MM.1S (cell line): ENCODE results near the gene COX18.

Experiments
- DNase-seq: peaks from one replicate; pipeline ENCODE4 v3.0.0-alpha.2; 2015
- H2AFZ ChIP-seq: fragments of 300-600 bp; sonication (generic); 2 replicates; pipeline ENCODE4 v1.6.0; 2016; ENCODE audit warnings: antibody characterized with exemption, low read length
- H3F3A ChIP-seq: fragments of 300-600 bp; sonication (generic); 2 replicates; pipeline ENCODE4 v1.6.1; 2016; ENCODE audit warnings: mild to moderate bottlenecking, antibody characterized with exemption, low read length, moderate library complexity, mixed read lengths; ENCODE audit not compliant: insufficient read depth
- H3K27ac ChIP-seq: fragments of 300-600 bp; sonication (generic); 2 replicates; pipeline ENCODE4 v1.5.1; 2016; ENCODE audit warnings: mild to moderate bottlenecking, low read length
- H3K27me3 ChIP-seq: fragments of 300-600 bp; sonication (generic); replicated peaks from 2 replicates; pipeline ENCODE4 v1.6.0; 2016; ENCODE audit warnings: low read length; ENCODE audit not compliant: insufficient read depth
- H3K36me3 ChIP-seq: fragments of 300-600 bp; sonication (generic); replicated peaks from 2 replicates; pipeline ENCODE4 v1.6.1; 2016; ENCODE audit warnings: mild to moderate bottlenecking, low read length, mixed read lengths; ENCODE audit not compliant: insufficient read depth
- H3K4me1 ChIP-seq: fragments of 300-600 bp; sonication (generic); 2 replicates; pipeline ENCODE4 v1.6.1; 2016; ENCODE audit warnings: low read length, mixed read lengths
- H3K4me2 ChIP-seq: fragments of 300-600 bp; sonication (generic); 2 replicates; pipeline ENCODE4 v1.6.0; 2016; ENCODE audit warnings: low read depth, low read length
- H3K4me3 ChIP-seq: fragments of 300-600 bp; sonication (generic); 2 replicates; pipeline ENCODE4 v1.5.1; 2016; ENCODE audit warnings: low read length, mixed read lengths
- H3K79me2 ChIP-seq: fragments of 300-600 bp; sonication (generic); 2 replicates; pipeline ENCODE4 v1.6.1; 2016; ENCODE audit warnings: mixed run types, low read length, mixed read lengths
- H3K9ac ChIP-seq: fragments of 300-600 bp; sonication (generic); 2 replicates; pipeline ENCODE4 v1.6.1; 2016; ENCODE audit warnings: low read length, mixed read lengths
- H3K9me2 ChIP-seq: fragments of 300-600 bp; sonication (generic); replicated peaks from 2 replicates; pipeline ENCODE4 v1.6.1; 2016; ENCODE audit warnings: mild to moderate bottlenecking, low read length, mixed read lengths; ENCODE audit not compliant: insufficient read depth
- H3K9me3 ChIP-seq: fragments of 300-600 bp; sonication (generic); replicated peaks from 2 replicates; pipeline ENCODE4 v1.6.1; 2016; ENCODE audit warnings: mild to moderate bottlenecking, low read length, mixed read lengths; ENCODE audit not compliant: insufficient read depth
- H4K20me1 ChIP-seq: fragments of 300-600 bp; sonication (generic); 2 replicates; pipeline ENCODE4 v1.6.1; 2016; ENCODE audit warnings: mild to moderate bottlenecking, low read length, moderate library complexity, mixed read lengths; ENCODE audit not compliant: insufficient read depth
- EZH2 ChIP-seq: fragments of 300-600 bp; sonication (generic); optimal IDR thresholded peaks from 2 replicates; pipeline ENCODE3; 2017; ENCODE audit warnings: low read depth, mild to moderate bottlenecking, antibody characterized with exemption, low read length, mixed read lengths
- EZH2phosphoT487 ChIP-seq: fragments of 300-600 bp; sonication (generic); IDR thresholded peaks from 2 replicates; pipeline ENCODE4 v1.6.1; 2018; ENCODE audit warnings: antibody characterized with exemption, low read length
- TF ChIP-seq, protein P1 (sequence below): fragments of 300-600 bp; sonication (generic); IDR thresholded peaks from 2 replicates; pipeline ENCODE4 v1.5.1; 2016; ENCODE audit warnings: antibody characterized with exemption, low read length, mixed read lengths

Gene COX18

GRCh38 chr4:73013310-73013709 lies 56.2 kb downstream of the COX18 start:
- DNase-seq, result no peak
- Histone ChIP-seq H3K4me2 (no peak overlapping the region), H3F3A (no peaks in the 10 kb centered on the region), H3K9me2 (no peaks in the 10 kb centered on the region), H3K27ac (no peak overlapping the region), H3K9me3 (no peaks in the 10 kb centered on the region), H3K9ac (no peak overlapping the region), H3K36me3 (no peaks in the 10 kb centered on the region), H3K27me3 (no peaks in the 10 kb centered on the region), H2AFZ (no peak overlapping the region), H3K4me3 (no peak overlapping the region), H4K20me1 (no peaks in the 10 kb centered on the region), H3K4me1 (no peaks in the 10 kb centered on the region), H3K79me2 (no peaks in the 10 kb centered on the region)
- no peak for TF ChIP-seq EZH2phosphoT487
- no peak for TF ChIP-seq EZH2
- TF ChIP-seq, protein P1, sequence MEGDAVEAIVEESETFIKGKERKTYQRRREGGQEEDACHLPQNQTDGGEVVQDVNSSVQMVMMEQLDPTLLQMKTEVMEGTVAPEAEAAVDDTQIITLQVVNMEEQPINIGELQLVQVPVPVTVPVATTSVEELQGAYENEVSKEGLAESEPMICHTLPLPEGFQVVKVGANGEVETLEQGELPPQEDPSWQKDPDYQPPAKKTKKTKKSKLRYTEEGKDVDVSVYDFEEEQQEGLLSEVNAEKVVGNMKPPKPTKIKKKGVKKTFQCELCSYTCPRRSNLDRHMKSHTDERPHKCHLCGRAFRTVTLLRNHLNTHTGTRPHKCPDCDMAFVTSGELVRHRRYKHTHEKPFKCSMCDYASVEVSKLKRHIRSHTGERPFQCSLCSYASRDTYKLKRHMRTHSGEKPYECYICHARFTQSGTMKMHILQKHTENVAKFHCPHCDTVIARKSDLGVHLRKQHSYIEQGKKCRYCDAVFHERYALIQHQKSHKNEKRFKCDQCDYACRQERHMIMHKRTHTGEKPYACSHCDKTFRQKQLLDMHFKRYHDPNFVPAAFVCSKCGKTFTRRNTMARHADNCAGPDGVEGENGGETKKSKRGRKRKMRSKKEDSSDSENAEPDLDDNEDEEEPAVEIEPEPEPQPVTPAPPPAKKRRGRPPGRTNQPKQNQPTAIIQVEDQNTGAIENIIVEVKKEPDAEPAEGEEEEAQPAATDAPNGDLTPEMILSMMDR, result no peak

GRCh38 chr4:73012673-73013072 lies 56.8 kb downstream of the COX18 start:
- no peak overlapping the region for H3K27ac ChIP-seq
- TF ChIP-seq EZH2phosphoT487, result no peak
- TF ChIP-seq EZH2, result no peak
- TF ChIP-seq, protein P1, result no peak
- no peak overlapping the region for H3K9ac ChIP-seq
- H2AFZ ChIP-seq, result no peak overlapping the region
- no peaks in the 10 kb centered on the region for H3K27me3 ChIP-seq
- no peaks in the 10 kb centered on the region for H3K4me1 ChIP-seq
- no peak overlapping the region for H3K4me3 ChIP-seq
- H3F3A ChIP-seq, result no peaks in the 10 kb centered on the region
- no peaks in the 10 kb centered on the region for H3K9me3 ChIP-seq
- no peaks in the 10 kb centered on the region for H3K9me2 ChIP-seq
- H4K20me1 ChIP-seq, result no peaks in the 10 kb centered on the region
- DNase-seq, result no peak
- H3K79me2 ChIP-seq, result no peaks in the 10 kb centered on the region
- H3K36me3 ChIP-seq, result no peaks in the 10 kb centered on the region
- no peak overlapping the region for H3K4me2 ChIP-seq

DNA sequence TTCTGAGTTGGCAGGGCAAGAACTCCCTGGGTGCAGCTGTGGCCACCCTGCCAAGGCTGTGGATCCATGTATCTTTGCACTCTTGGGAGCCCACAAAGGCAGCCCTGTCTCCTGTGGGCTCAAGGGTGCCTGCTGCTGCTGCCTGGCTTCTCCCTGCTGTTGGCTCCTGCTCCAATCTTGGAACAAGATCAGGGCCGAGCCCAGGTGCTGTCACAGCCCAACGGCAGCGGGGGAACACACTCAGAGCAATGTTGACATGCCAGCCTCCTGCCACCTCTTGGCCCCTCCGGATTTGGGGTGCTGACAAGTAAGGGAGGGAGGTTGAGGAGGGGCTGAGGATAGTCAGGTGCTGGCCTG lies 57.9 kb downstream of the COX18 start:
- TF ChIP-seq EZH2phosphoT487, result no peak
- TF ChIP-seq, protein P1, result no peak
- no peak for TF ChIP-seq EZH2
- Histone ChIP-seq H3K79me2 (no peaks in the 10 kb centered on the region), H3K9ac (no peak overlapping the region), H3K27me3 (no peaks in the 10 kb centered on the region), H3K9me3 (no peaks in the 10 kb centered on the region), H3F3A (peaks cover 3% of the 10 kb centered on the region), H3K4me3 (no peak overlapping the region), H3K9me2 (no peaks in the 10 kb centered on the region), H2AFZ (no peak overlapping the region), H3K36me3 (no peaks in the 10 kb centered on the region), H3K4me2 (no peak overlapping the region), H3K4me1 (peaks cover 10% of the 10 kb centered on the region; the same call in 1 of the 2 replicates), H4K20me1 (no peaks in the 10 kb centered on the region), H3K27ac (no peak overlapping the region)
- no peak for DNase-seq
